Fibroblast of skin of left biceps (primary cell): ENCODE results near the gene TP53AIP1.

ENCODE experiments used
- DNase-seq, 2 experiments: peaks; one replicate each; pipeline ENCODE4 v3.0.0-alpha.2; 2013; ENCODE audit warnings: low read depth in 2 of 2

Gene TP53AIP1

GRCh38 chr11:128890543-128891368 is 51.9 kb downstream of the TP53AIP1 start, which contains the start of gene KCNJ5:
TSS of gene KCNJ5 (plus strand) at chr11:128891356. CDS start at chr11:128911274, 19,918 bp downstream.
- DNase-seq: no peak

GRCh38 chr11:128890216-128890542 is 52.5 kb downstream of the TP53AIP1 start:
- DNase-seq: no peak

GRCh38 chr11:128889657-128890213 is 52.9 kb downstream of the TP53AIP1 start:
- DNase-seq: no peak

GRCh38 chr11:128888034-128888985 is 54.4 kb downstream of the TP53AIP1 start:
- DNase-seq: no peak

GRCh38 chr11:128886406-128887124 is 56.1 kb downstream of the TP53AIP1 start:
- no peak for DNase-seq
